Uterus (tissue), 4 donors: ENCODE data around the gene TNKS2. TPM values are rescaled to one million over a fixed set of nuclear protein-coding genes. Genes with fewer than 3 reads are reported as not detected.
"Not testable (repeated sequence)": the region's sequence is repeated elsewhere in the genome, so short reads cannot be mapped to it uniquely, and the experiment has no call there.

ENCODE experiments used
- DNase-seq, 2 donors: peaks; one replicate each; pipeline ENCODE4 v3.0.0-alpha.2; 2019 to 2020
- H3K27ac ChIP-seq, 2 donors: fragments of 200-600 bp; sonication (generic); 1 replicate in 1 of 2; 2 replicates in 1 of 2; pipeline ENCODE4 v1.5.1; 2016 to 2018
- H3K27me3 ChIP-seq, 2 donors: fragments of 200-600 bp; sonication (generic); one replicate each; pipeline ENCODE4 v1.5.1; 2018 to 2019; ENCODE audit warnings: control low read depth in 1 of 2
- H3K36me3 ChIP-seq, 2 donors: fragments of 200-600 bp; sonication (generic); one replicate each; pipeline ENCODE4 v1.5.1; 2019; ENCODE audit warnings: control low read depth in 1 of 2
- H3K4me1 ChIP-seq, 2 donors: fragments of 200-600 bp; sonication (generic); one replicate each; pipeline ENCODE4 v1.5.1; 2018 to 2019; ENCODE audit warnings: control low read depth in 1 of 2
- H3K4me3 ChIP-seq, 2 donors: fragments of 200-600 bp; sonication (generic); 1 replicate in 1 of 2; 2 replicates in 1 of 2; pipeline ENCODE4 v1.5.1; 2018 to 2019; ENCODE audit warnings: mild to moderate bottlenecking in 1 of 2
- H3K9me3 ChIP-seq, 2 donors: fragments of 200-600 bp; sonication (generic); one replicate each; pipeline ENCODE4 v1.5.1; 2019; ENCODE audit warnings: control low read depth in 1 of 2
- POLR2A ChIP-seq, 2 donors: fragments of 450-650 bp; IDR thresholded peaks; one replicate each; pipeline ENCODE4 v1.6.1; 2016; ENCODE audit warnings: antibody characterized with exemption in 2 of 2, mild to moderate bottlenecking in 1 of 2, moderate library complexity in 1 of 2
- intact Hi-C: fragments of 100-400 bp; cut with DNase I; formaldehyde crosslinking; loops from one replicate; pipeline ENCODE4 v1.15.1; 2023; ENCODE audit warnings: low total_unique reads
- total RNA-seq, 4 donors: library from RNA; depleted of rRNA in 3 of 4; stranded (reverse); fragments of >200 nt in 3 of 4; gene quantifications; one replicate each; pipeline versions ENCODE4 v1.1.0 to v1.2.4, GENCODE V29; 2014 to 2023
- TF ChIP-seq, protein P1 (sequence below), 4 experiments: fragments of 200-600 bp in 2 of 4; fragments of 450-650 bp in 2 of 4; sonication (generic) in 2 of 4; IDR thresholded peaks; one replicate each; pipeline ENCODE4 v1.5.1; 2016 to 2019; ENCODE audit warnings: antibody characterized with exemption in 4 of 4, mild to moderate bottlenecking in 2 of 4, moderate library complexity in 1 of 4
- donor health status: DM: yes; HTN: yes; CAD: no.

Gene TNKS2
- total RNA-seq, 4 donors from 2014 or later = 33.8 to 102 (median 51.9) TPM

GRCh38 chr10:91803386-91804125, 5.3 kb downstream of the TNKS2 start:
- Histone ChIP-seq H3K4me1 (peaks cover 6 to 10% of the 10 kb centered on the region in 2 donors), H3K27me3 (no peaks in the 10 kb centered on the region)
- no peak for TF ChIP-seq POLR2A (IDR thresholded peaks at IDR 0.05)
- TF ChIP-seq, protein P1, sequence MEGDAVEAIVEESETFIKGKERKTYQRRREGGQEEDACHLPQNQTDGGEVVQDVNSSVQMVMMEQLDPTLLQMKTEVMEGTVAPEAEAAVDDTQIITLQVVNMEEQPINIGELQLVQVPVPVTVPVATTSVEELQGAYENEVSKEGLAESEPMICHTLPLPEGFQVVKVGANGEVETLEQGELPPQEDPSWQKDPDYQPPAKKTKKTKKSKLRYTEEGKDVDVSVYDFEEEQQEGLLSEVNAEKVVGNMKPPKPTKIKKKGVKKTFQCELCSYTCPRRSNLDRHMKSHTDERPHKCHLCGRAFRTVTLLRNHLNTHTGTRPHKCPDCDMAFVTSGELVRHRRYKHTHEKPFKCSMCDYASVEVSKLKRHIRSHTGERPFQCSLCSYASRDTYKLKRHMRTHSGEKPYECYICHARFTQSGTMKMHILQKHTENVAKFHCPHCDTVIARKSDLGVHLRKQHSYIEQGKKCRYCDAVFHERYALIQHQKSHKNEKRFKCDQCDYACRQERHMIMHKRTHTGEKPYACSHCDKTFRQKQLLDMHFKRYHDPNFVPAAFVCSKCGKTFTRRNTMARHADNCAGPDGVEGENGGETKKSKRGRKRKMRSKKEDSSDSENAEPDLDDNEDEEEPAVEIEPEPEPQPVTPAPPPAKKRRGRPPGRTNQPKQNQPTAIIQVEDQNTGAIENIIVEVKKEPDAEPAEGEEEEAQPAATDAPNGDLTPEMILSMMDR (IDR thresholded peaks at IDR 0.05) = no peak

GRCh38 chr10:91804126-91804510, 5.9 kb downstream of the TNKS2 start:
- Histone ChIP-seq H3K4me3 (no peak overlapping the region), H3K9me3 (no peaks in the 10 kb centered on the region), H3K27me3 (no peaks in the 10 kb centered on the region), H3K27ac (no peak overlapping the region), H3K36me3 (no peaks in the 10 kb centered on the region), H3K4me1 (peaks cover 6 to 10% of the 10 kb centered on the region in 2 donors)
- no peak for TF ChIP-seq POLR2A (IDR thresholded peaks at IDR 0.05)
- TF ChIP-seq, protein P1 (IDR thresholded peaks at IDR 0.05) = no peak
- intact Hi-C loops = no loop called here
- DNase-seq = no peak

More at GRCh38 chr10:91803386-91804125, 5.3 kb downstream of the TNKS2 start:
- Histone ChIP-seq H3K9me3 (no peaks in the 10 kb centered on the region), H3K36me3 (no peaks in the 10 kb centered on the region), H3K27ac (no peak overlapping the region), H3K4me3 (no peak overlapping the region)
- intact Hi-C loops = no loop called here
- DNase-seq = no peak

- peaks cover 0 to 10% of the 10 kb centered on the region in 2 donors for H3K4me1 ChIP-seq
- no peak for DNase-seq
- no peak for TF ChIP-seq POLR2A (IDR thresholded peaks at IDR 0.05)
Measured at GRCh38 chr10:91805110-91805838, 7.0 kb downstream of the TNKS2 start.

DNA sequence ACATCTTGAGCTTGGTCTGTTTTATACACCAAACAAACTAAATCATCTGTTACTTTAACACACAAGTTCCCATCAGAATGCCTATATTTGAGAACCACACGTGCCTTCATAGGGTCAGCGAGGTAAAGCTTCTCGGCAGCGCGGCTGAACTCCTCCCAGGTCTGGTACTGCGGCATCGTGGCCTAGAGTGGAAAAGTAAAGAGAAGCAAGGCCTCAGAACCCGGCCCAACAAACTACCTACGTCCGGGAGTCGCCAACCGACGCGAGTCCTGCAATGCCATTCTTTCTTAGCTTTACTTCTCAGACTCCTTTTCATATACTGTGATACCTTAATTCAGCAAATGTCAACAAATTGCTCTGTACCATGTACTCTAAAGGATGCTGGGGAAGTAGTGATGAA, 9.0 kb downstream of the TNKS2 start:
- not testable (repeated sequence) for H3K4me1 ChIP-seq, DNase-seq

More at GRCh38 chr10:91805110-91805838, 7.0 kb downstream of the TNKS2 start:
- no peak overlapping the region for H3K4me3 ChIP-seq
- H3K27ac ChIP-seq = no peak overlapping the region
- intact Hi-C loops = no loop called here
- no peaks in the 10 kb centered on the region for H3K27me3 ChIP-seq
- no peaks in the 10 kb centered on the region for H3K36me3 ChIP-seq
- H3K9me3 ChIP-seq = no peaks in the 10 kb centered on the region

DNA sequence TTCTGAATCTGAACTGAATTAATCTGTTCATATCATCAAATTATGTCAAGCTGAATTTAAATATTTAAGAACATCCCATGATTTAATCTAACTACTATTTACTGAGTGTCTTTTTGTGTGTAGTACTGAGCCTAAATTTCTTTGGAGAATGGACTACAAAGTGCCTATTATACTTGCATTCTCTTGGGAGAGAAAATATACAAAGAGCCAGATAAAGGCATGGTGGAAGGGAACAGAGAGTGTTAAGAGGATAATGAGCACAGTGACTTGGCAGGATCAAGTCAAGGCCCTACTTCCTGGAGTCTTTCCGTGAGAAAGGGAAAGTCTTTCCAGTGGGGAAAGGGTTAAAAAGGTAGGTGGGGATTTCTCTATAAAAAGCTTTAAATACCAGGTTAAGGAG, 15.0 kb downstream of the TNKS2 start:
- TF ChIP-seq, protein P1 (IDR thresholded peaks at IDR 0.05) = no peak
- TF ChIP-seq POLR2A (IDR thresholded peaks at IDR 0.05) = no peak
- Histone ChIP-seq H3K4me1 (no peaks in the 10 kb centered on the region), H3K9me3 (no peaks in the 10 kb centered on the region), H3K27me3 (no peaks in the 10 kb centered on the region), H3K4me3 (no peak overlapping the region), H3K27ac (no peak overlapping the region), H3K36me3 (no peaks in the 10 kb centered on the region)
- intact Hi-C loops = no loop called here
- no peak for DNase-seq

More for the DNA sequence above, 9.0 kb downstream of the TNKS2 start:
- H3K27ac ChIP-seq, H3K27me3 ChIP-seq, H3K9me3 ChIP-seq, H3K4me3 ChIP-seq, H3K36me3 ChIP-seq, intact Hi-C loops: not testable (repeated sequence)

DNA sequence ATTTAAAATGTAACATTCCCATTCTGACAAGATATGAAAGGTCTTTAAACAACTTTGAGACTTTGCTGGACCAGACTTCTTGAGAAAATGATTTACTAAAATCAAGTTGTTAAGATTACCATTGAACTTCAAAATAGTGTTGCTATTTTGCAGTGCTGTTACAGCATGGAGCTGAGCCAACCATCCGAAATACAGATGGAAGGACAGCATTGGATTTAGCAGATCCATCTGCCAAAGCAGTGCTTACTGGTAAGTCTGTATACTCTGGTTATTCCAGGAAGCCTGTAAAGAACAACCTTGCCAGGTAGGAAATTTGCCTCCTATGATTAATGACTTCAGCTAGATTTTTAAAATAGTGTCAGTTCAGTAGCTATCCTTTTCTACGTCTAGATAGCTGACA, 18.8 kb downstream of the TNKS2 start:
- intact Hi-C loops = no loop called here
- no peaks in the 10 kb centered on the region for H3K36me3 ChIP-seq

More for the DNA sequence above, 18.8 kb downstream of the TNKS2 start:
- H3K27me3 ChIP-seq = no peaks in the 10 kb centered on the region
- no peak overlapping the region for H3K27ac ChIP-seq
- DNase-seq = no peak
- TF ChIP-seq, protein P1 (IDR thresholded peaks at IDR 0.05) = no peak
- no peak for TF ChIP-seq POLR2A (IDR thresholded peaks at IDR 0.05)
- no peak overlapping the region for H3K4me3 ChIP-seq
- no peaks in the 10 kb centered on the region for H3K9me3 ChIP-seq
- H3K4me1 ChIP-seq = no peaks in the 10 kb centered on the region
